Mononuclear cell (primary cell): ENCODE results near the gene PNKD. TPM values are rescaled to one million over a fixed set of nuclear protein-coding genes. Genes with fewer than 3 reads are reported as not detected.

Source experiments
- H3K27me3 ChIP-seq: 2 replicates; pipeline ENCODE4 v1.6.0; 2011; ENCODE audit warnings: low read length, control low read depth; ENCODE audit not compliant: insufficient read depth
- H3K4me1 ChIP-seq: 2 replicates; pipeline ENCODE4 v1.5.1; 2011; ENCODE audit warnings: mild to moderate bottlenecking, low read length, control low read depth; ENCODE audit not compliant: insufficient read depth
- H3K4me3 ChIP-seq: 2 replicates; pipeline ENCODE4 v1.5.1; 2011; ENCODE audit warnings: mild to moderate bottlenecking, low read length, moderate library complexity
- H3K9me3 ChIP-seq: 2 replicates; pipeline ENCODE4 v1.5.1; 2011; ENCODE audit warnings: low read depth, mild to moderate bottlenecking, control low read depth, low read length
- total RNA-seq: library from RNA; depleted of rRNA; stranded (reverse); fragments of >200 nt; gene quantifications from one replicate; pipeline ENCODE4 v1.2.3, GENCODE V29; 2012

The PNKD gene
- total RNA-seq, 1 donor, result 14.2 TPM

GRCh38 chr2:218275371-218276072 lies 5.2 kb downstream of the PNKD start:
- Histone ChIP-seq H3K27me3 (no peaks in the 10 kb centered on the region), H3K9me3 (no peaks in the 10 kb centered on the region), H3K4me1 (peaks cover 27% of the 10 kb centered on the region), H3K4me3 (no peak overlapping the region)

DNA sequence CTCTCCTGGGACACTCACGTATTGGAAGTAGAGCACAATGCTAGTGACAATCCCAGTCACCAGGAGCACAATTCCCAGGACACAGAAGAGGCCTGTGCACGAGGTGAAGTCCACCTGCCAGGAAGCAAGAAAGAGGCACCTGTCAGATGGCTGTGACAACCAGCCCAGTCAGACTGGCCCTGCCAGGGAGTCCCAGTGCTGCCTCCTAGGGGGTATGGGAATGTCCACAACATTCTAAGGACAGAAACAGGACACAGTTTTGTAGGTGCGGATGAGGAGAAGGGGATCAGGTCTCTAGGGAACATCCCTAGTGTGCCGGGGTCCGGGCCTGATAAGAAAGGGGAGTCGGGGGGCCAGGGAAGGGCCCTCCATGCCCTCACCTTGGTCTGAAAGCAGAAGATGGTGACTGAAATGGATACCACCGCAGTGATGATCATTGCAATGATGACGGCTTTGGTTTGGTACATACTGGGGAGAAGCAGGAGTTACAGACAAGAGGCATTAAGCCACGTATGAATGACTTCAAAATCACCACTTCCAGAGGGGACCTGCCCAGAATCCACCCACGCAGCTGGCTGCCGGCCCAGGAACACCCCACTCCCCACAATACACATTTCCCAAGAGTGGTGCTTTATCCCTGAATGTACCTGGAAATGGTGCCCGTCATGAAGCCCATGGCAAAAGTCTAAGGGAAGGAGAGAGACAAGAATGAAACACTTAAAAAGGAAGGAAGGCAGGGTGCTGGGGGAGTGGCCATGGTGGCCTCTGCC lies 6.9 kb downstream of the PNKD start:
- Histone ChIP-seq H3K4me3 (no peak overlapping the region), H3K4me1 (peaks cover 11% of the 10 kb centered on the region), H3K27me3 (no peaks in the 10 kb centered on the region), H3K9me3 (no peaks in the 10 kb centered on the region)

DNA sequence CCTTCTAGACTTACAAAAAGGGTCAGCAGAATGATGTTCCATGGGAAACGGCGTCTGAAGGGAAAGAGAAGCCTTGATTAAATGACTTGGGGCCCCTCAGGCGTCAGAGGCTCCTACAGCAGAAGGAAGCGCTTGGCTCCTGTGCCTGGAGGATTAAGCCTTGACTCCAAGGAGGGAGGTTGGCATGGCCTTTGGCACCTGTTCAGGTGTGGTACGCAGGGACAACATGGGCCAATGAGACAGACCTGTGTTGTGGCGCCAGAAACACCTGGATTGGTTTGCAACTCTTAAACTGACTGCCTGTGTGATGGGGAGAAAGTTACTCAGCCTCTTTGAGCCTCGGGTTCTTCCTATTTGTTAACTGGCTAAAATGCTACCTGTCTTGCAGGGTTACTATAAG lies 7.6 kb downstream of the PNKD start:
- Histone ChIP-seq H3K4me3 (no peak overlapping the region), H3K27me3 (no peaks in the 10 kb centered on the region), H3K9me3 (no peaks in the 10 kb centered on the region), H3K4me1 (peaks cover 8% of the 10 kb centered on the region)

- no peak overlapping the region for H3K4me3 ChIP-seq
- H3K4me1 ChIP-seq, result peaks cover 13% of the 10 kb centered on the region
- no peaks in the 10 kb centered on the region for H3K27me3 ChIP-seq
- H3K9me3 ChIP-seq, result no peaks in the 10 kb centered on the region
These were observed 8.4 kb downstream of the PNKD start for GRCh38 chr2:218278531-218279360.

DNA sequence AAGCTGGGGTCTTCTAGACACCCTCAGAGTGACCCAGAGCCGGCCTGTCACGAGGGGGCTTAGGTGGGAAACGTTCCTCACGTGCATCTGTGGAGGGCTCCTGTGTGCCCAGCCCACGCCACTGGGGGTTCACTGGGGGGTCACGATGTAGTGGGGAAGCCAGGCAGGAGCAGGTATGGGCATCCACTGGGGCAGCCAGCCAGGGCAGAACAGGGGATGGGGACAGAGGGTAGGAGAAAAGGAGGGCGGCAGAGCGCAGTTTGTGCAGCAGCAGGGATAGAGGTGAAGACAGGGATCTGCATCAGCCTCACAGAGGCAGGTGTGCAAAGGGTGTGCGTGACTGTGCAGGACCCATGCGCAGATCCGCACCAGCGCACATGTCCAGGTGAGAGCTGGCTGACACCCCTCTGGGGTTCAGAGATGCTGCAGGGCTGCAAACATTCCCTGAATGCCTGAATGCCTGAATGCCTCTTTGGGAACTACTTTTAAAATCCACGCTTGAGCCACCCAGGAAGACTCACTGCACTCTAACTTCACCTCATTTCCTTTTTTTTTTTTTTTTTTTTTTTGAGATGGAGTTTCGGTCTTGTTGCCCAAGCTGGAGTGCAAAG lies 10.0 kb downstream of the PNKD start:
- Histone ChIP-seq H3K4me3 (no peak overlapping the region), H3K4me1 (peaks cover 29% of the 10 kb centered on the region), H3K27me3 (no peaks in the 10 kb centered on the region), H3K9me3 (no peaks in the 10 kb centered on the region)

DNA sequence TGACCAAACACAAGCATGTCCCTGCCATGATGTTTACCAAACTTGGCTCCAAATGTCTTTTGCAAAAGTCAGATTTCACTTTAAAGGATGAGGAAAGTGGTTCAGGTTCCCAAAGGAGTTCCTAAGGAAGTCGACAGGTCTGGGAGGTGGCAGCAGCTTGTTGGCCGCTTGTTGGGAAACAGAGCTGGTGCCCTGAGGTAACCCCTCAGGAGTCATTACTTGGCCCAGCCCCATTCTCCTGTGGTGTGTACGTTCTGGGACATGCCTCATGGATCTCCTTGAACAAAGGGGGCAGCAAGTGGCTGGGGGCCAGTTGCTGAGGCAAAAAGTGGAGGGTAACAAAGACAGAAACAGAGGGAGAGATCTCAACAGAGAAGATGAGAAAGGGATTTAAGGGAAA lies 11.1 kb downstream of the PNKD start:
- no peaks in the 10 kb centered on the region for H3K27me3 ChIP-seq
- peaks cover 40% of the 10 kb centered on the region for H3K4me1 ChIP-seq
- H3K4me3 ChIP-seq, result no peak overlapping the region
- H3K9me3 ChIP-seq, result no peaks in the 10 kb centered on the region

DNA sequence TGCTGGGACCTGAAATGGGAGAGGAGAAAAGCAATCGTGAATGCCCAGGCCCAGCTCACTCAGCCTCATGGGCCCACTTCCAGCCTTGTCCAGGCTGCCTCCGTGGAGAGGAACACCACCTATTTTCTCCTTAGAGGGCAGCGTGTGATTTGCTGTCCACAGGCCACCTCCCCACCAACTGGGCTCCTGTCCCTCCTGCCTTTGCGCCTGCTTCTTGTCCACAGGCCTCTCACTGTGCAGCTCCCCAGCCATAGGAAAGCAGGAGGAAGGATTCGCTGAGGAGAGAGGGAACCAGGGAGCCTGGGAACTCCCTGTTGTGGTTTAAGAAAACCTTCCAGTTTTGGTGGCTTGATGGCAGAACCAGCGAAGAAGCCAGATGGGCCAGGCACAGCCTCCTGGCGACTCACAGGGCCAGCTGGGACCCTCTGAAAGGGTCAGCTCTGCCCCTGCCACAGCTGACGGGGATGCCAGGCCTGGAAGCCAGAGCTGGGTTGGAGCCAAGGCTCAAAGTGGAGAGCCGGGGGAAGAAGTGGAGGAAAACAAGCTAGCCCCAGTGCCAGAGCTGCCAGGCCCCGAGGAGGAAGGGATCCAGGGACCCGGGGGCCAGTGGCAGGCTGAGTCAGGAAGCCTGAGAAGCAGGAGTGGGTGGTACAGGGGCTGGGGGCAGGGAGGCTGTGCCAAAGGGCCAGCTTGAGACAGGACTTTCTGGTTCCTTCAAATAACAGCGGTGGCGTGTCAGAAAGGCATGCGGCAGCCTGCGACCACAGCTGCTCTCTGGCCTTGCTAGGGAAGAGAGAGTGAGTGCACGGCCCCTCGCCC lies 12.1 kb downstream of the PNKD start:
- Histone ChIP-seq H3K27me3 (no peaks in the 10 kb centered on the region), H3K9me3 (no peaks in the 10 kb centered on the region), H3K4me1 (peaks cover 49% of the 10 kb centered on the region), H3K4me3 (no peak overlapping the region)

DNA sequence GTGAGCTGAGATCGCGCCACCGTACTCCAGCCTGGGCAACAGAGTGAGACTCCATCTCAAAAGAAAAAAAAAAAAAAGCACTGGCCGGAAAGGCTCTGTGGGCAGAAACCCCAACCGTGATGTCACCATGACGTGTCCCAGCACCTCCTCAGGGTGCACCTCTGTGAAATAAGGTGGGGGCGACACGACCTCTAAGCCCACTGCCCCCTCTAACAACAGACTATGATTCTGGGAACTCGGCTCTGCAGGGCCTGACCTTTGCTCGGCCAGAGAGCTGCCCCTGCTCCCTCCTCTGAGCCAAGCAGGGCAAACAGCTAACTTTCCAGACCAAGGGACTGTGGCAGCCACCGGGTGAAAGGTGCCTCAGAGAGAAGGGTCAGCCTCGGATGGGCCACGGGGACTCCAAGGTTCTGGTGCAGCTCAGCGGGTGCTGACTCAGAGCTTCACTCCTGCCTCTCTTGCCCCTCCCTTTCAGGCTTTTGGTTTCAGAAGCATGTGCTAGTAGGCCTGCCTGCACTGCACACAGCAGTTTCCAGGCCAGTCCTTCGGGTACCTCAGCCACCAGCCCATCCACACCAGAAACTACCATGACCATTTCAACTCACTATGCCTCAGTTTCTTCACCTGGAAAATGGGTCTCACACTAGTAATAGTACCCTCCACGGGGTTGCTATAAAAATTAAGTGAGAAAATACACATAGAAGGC lies 13.9 kb downstream of the PNKD start:
- Histone ChIP-seq H3K9me3 (no peaks in the 10 kb centered on the region), H3K4me3 (no peak overlapping the region)

DNA sequence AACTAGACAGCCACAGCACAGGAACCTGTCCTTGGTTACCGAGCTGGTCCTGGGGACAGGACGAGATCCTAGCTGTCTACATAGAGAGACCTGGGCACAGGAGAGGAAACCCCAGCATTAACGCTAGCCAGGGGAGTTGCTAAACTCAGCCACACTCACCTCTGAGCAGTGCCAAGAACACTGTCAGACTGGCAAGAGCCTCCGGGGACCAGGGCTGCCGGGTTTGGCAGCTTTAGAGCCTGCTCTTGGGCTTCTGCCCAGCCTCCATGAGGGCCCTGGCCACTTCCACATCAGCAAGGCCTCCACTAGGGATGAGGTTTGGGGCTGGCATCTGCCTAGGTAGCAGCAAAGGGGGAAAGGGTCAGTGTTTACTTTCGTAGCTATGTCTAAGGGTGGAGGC lies 15.3 kb downstream of the PNKD start:
- Histone ChIP-seq H3K4me3 (no peak overlapping the region), H3K27me3 (no peaks in the 10 kb centered on the region), H3K4me1 (peaks cover 81% of the 10 kb centered on the region), H3K9me3 (no peaks in the 10 kb centered on the region)

More for the DNA sequence above, 13.9 kb downstream of the PNKD start:
- Histone ChIP-seq H3K27me3 (no peaks in the 10 kb centered on the region), H3K4me1 (peaks cover 68% of the 10 kb centered on the region)

GRCh38 chr2:218286570-218287459 lies 16.5 kb downstream of the PNKD start:
- Histone ChIP-seq H3K4me3 (peak overlapping the region; percentile 25), H3K9me3 (no peaks in the 10 kb centered on the region), H3K27me3 (no peaks in the 10 kb centered on the region), H3K4me1 (peaks cover 92% of the 10 kb centered on the region)

GRCh38 chr2:218289639-218290315 lies 19.5 kb downstream of the PNKD start:
- Histone ChIP-seq H3K4me3 (peak overlapping the region; percentile 83), H3K27me3 (no peaks in the 10 kb centered on the region), H3K9me3 (no peaks in the 10 kb centered on the region), H3K4me1 (peaks cover 93% of the 10 kb centered on the region)

DNA sequence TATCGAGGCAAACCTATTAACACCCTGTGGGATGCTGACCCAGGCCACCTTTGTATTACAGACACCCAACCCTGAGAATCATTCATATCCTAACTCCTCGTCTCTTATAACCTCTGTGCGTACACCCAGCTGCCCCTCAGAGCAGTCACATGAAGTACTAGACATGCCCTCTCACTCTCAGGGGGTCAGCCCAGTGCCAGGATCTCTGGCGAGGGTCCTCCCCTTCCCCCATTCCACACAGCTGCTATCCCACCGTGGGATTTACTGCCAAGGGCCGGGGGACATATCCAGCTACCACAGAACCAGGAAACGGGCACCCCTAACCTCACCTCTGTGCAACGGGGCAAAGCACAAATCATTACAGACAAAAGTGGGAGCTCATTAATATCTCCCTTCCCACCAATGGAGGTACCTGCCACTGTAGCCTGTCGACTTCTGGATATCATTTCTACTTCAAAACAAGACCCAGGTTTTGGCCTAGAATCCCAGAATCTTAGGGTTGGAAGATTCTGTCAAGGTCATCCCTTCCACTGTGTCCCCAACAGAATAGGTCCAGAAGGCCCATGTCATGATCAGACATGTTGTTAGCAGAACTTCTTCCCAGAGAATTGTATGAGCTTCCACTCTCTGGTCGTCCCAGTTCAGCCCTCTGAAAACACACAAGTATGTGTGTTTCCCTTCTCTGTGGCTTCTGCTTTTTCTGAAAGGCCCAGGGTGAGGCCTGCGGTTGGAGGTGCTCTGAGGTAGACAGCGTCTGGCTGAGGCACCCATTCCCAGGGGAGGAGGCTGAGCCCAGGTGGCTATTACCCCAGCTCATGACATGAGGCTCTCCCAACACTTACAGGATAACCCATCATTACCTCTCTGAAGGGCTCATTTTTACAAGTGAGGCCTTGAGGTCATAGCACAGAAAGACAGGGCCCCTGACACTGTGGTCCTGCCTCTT lies 20.3 kb downstream of the PNKD start:
- Histone ChIP-seq H3K4me1 (peaks cover 86% of the 10 kb centered on the region), H3K4me3 (peak overlapping the region; percentile 83), H3K27me3 (no peaks in the 10 kb centered on the region), H3K9me3 (no peaks in the 10 kb centered on the region)
